Endothelial cell of umbilical vein (primary cell): Measurements from ENCODE around the gene AOC2. TPM values are rescaled to one million over a fixed set of nuclear protein-coding genes. Genes with fewer than 3 reads are reported as not detected.

Source experiments
- BruUV-seq: library from RNA; stranded (reverse); fragments of 400-500 nt; replicated peaks from 2 replicates; lab custom pipeline; 2021; lab: Mats Ljungman, UMichigan
- CTCF ChIA-PET: fragments of 300-600, 350-600 bp; sonication (Branson Sonifier 250); formaldehyde crosslinking; loops from one replicate; lab custom pipeline; 2021; ENCODE audit warnings: antibody characterized with exemption, inconsistent platforms; lab: Charles Lee
- POLR2A ChIA-PET: fragments of 300-600, 350-600 bp; sonication (Branson Sonifier 250); formaldehyde crosslinking; loops from one replicate; lab custom pipeline; 2021; ENCODE audit warnings: antibody characterized with exemption, inconsistent platforms; lab: Charles Lee
- DNase-seq: peaks from one replicate; pipeline ENCODE4 v3.0.0-alpha.2; 2011; ENCODE audit warnings: low read depth, low spot score
- FAIRE-seq: peaks from 2 replicates; lab custom pipeline; 2011; peaks lifted over from hg19 to GRCh38; lab: Jason Lieb, UNC
- H2AFZ ChIP-seq: 2 replicates; pipeline ENCODE4 v1.6.0; 2012; ENCODE audit warnings: low read depth, low read length, control low read depth, inconsistent platforms
- H3K27ac ChIP-seq: 2 replicates; pipeline ENCODE4 v1.5.1; 2011; ENCODE audit warnings: low read depth, mild to moderate bottlenecking, control low read depth, low read length, moderate library complexity; ENCODE audit not compliant: insufficient read depth
- H3K27me3 ChIP-seq, 2 experiments: 2 replicates each; pipeline versions ENCODE4 v1.6.0 to v1.6.1; 2011; ENCODE audit warnings: low read length in 2 of 2, mixed read lengths in 1 of 2; ENCODE audit not compliant: control insufficient read depth in 2 of 2, insufficient read depth in 2 of 2
- H3K36me3 ChIP-seq, 2 experiments: 2 replicates in 1 of 2; 3 replicates in 1 of 2; pipeline ENCODE4 v1.5.1; 2011; ENCODE audit warnings: low read length in 2 of 2, mild to moderate bottlenecking in 1 of 2, moderate library complexity in 1 of 2; ENCODE audit not compliant: control insufficient read depth in 2 of 2, insufficient read depth in 2 of 2; ENCODE audit errors: extremely low read depth in 1 of 2
- H3K4me1 ChIP-seq: 3 replicates; pipeline ENCODE4 v1.5.1; 2011; ENCODE audit warnings: mild to moderate bottlenecking, low read length; ENCODE audit not compliant: control insufficient read depth, insufficient read depth; ENCODE audit errors: extremely low read depth
- H3K4me2 ChIP-seq: 2 replicates; pipeline ENCODE4 v1.6.1; 2011; ENCODE audit warnings: low read length, control low read depth, mixed read lengths; ENCODE audit not compliant: insufficient read depth
- H3K4me3 ChIP-seq, 3 experiments: fragments of 200-600 bp in 1 of 3; sonication (generic), shearing (Covaris generic) in 1 of 3; replicated peaks in 1 of 3; 2 replicates each; pipeline ENCODE4 v1.5.1; 2011 to 2016; ENCODE audit warnings: control low read depth in 3 of 3, low read length in 3 of 3, mild to moderate bottlenecking in 2 of 3, inconsistent platforms in 1 of 3, low read depth in 1 of 3, moderate library complexity in 1 of 3; ENCODE audit not compliant: insufficient read depth in 1 of 3
- H3K79me2 ChIP-seq: 2 replicates; pipeline ENCODE4 v1.6.0; 2012; ENCODE audit warnings: low read length, inconsistent platforms; ENCODE audit not compliant: control insufficient read depth, insufficient read depth
- H3K9ac ChIP-seq: replicated peaks from 2 replicates; pipeline ENCODE3; 2011; ENCODE audit warnings: low read length, control low read depth; ENCODE audit not compliant: insufficient read depth; ENCODE audit errors: extremely low read depth
- H3K9me1 ChIP-seq: replicated peaks from 3 replicates; pipeline ENCODE4 v1.6.0; 2011; ENCODE audit warnings: mild to moderate bottlenecking, low read length; ENCODE audit not compliant: control insufficient read depth, insufficient read depth; ENCODE audit errors: extremely low read depth
- H3K9me3 ChIP-seq: replicated peaks from 2 replicates; pipeline ENCODE4 v1.5.1; 2012; ENCODE audit warnings: low read length, inconsistent platforms; ENCODE audit not compliant: control insufficient read depth, insufficient read depth
- H4K20me1 ChIP-seq: replicated peaks from 2 replicates; pipeline ENCODE3; 2011; ENCODE audit warnings: mild to moderate bottlenecking, low read length; ENCODE audit not compliant: control insufficient read depth, insufficient read depth; ENCODE audit errors: extremely low read depth
- EZH2 ChIP-seq: IDR thresholded peaks from 2 replicates; pipeline ENCODE4 v1.6.1; 2012; ENCODE audit warnings: borderline replicate concordance, low read depth, mild to moderate bottlenecking, moderate library complexity, low read length, inconsistent platforms; ENCODE audit not compliant: severe bottlenecking
- GATA2 ChIP-seq: IDR thresholded peaks from 2 replicates; pipeline ENCODE4 v1.7.0; 2011; ENCODE audit warnings: low read depth, mild to moderate bottlenecking, moderate library complexity, mixed read lengths, low read length; ENCODE audit not compliant: insufficient read length, insufficient read depth
- MYC ChIP-seq: IDR thresholded peaks from one replicate; pipeline ENCODE4 v1.6.1; 2011; ENCODE audit warnings: mild to moderate bottlenecking, low read depth, low read length
- POLR2A ChIP-seq: IDR thresholded peaks from 2 replicates; pipeline ENCODE4 v1.6.1; 2012; ENCODE audit warnings: low read depth, mild to moderate bottlenecking, control low read depth, low read length
- POLR2AphosphoS5 ChIP-seq: IDR thresholded peaks from 2 replicates; pipeline ENCODE4 v1.6.1; 2012; ENCODE audit warnings: low read depth, mild to moderate bottlenecking, control low read depth, low read length, moderate library complexity; ENCODE audit not compliant: insufficient read depth
- dilution Hi-C: fragments of 300-500 bp; cut with MboI; formaldehyde crosslinking; loops from one replicate; pipeline ENCODE4 v1.15.0; 2019; ENCODE audit warnings: low sequenced_read_pairs; ENCODE audit not compliant: extremely low pct_ligation_motif_present
- intact Hi-C: fragments of 100-400 bp; cut with micrococcal nuclease; formaldehyde crosslinking; loops from one replicate; pipeline ENCODE4 v1.10.0; 2022
- polyA plus RNA-seq, 4 experiments: library from polyadenylated mRNA; depleted of rRNA in 3 of 4; stranded (reverse) in 3 of 4; unstranded in 1 of 4; fragments of >200 nt; gene quantifications; 2 replicates each; pipeline versions ENCODE4 v1.2.1 to v1.2.3, GENCODE V29; 2011 to 2012; ENCODE audit warnings: missing spikeins in 1 of 4
- total RNA-seq: library from RNA; stranded (reverse); gene quantifications from 2 replicates; pipeline ENCODE4 v1.2.3, GENCODE V29; 2021
- TF ChIP-seq, protein P1 (sequence below), 2 donors: IDR thresholded peaks; 1 replicate in 1 of 2; 2 replicates in 1 of 2; pipeline ENCODE4 v1.5.1; 2011; ENCODE audit warnings: low read length in 2 of 2, mild to moderate bottlenecking in 2 of 2, moderate library complexity in 2 of 2, control low read depth in 1 of 2, inconsistent platforms in 1 of 2, low read depth in 1 of 2; ENCODE audit not compliant: insufficient read depth in 1 of 2; ENCODE audit errors: extremely low read depth in 1 of 2
- TF ChIP-seq, protein P2 (sequence below): IDR thresholded peaks from 2 replicates; pipeline ENCODE4 v1.6.1; 2011; ENCODE audit not compliant: insufficient read depth, insufficient read length

The AOC2 gene
- total and polyA plus RNA-seq, 2 donors (not counting 3 experiments of a cell fraction or from before 2014, with no cell fraction given), result 0.62 to 1.9 TPM

DNA sequence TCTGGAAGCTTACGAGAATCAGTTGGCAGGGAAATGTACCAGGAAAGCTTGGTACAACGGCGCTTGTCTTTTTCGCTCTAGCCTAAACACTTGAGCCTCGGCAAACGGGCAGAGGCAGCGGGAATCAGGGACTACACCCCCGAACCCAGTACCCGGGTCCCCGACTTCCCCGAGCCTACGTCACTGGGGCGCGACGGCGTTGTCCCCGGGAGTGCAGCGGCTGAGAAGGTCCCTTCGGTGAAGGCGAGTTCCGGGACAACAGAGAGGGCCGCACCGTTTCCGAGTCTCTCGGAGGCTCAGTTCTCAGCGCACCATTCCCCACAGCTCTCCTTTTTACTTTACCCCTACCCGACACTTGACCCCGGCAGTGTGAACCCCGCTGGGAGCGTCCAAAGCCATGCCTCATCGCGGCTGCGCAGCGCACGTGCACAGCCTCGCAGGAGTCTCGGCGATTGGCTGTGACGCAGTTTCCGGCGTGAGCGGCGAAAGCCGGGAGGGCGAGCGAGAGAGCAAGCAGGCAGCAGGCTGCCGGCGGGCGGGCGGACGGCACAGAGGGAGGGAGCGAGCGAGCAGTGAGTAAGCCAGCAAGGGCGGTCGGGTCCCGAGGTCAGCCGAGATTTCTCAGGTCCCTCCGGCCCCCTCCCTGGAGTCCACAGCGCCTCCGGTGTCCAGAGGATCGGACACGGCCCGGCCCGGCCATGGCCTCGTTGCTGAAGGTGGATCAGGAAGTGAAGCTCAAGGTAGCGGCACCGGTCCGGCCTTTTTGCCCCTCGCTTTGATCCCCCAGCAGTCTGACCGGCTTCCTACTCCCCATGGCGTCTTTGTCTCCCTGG is 11.2 kb upstream of the AOC2 start, which contains the start of gene PSME3:
Gene PSME3 (plus strand): TSS at position 464 of the 833 bp plus-strand sequence. CDS start 235 bp downstream, at position 699.
- H3K36me3 ChIP-seq, result peaks cover 8 to 9% of the 10 kb centered on the region in 2 experiments
- H3K4me1 ChIP-seq, result peaks cover 17% of the 10 kb centered on the region
- H2AFZ ChIP-seq, result peak within 1 kb of the TSS; percentile 68
- peak; percentile 99 for TF ChIP-seq MYC
- peak; percentile 94 for TF ChIP-seq POLR2AphosphoS5
- TF ChIP-seq, protein P1, sequence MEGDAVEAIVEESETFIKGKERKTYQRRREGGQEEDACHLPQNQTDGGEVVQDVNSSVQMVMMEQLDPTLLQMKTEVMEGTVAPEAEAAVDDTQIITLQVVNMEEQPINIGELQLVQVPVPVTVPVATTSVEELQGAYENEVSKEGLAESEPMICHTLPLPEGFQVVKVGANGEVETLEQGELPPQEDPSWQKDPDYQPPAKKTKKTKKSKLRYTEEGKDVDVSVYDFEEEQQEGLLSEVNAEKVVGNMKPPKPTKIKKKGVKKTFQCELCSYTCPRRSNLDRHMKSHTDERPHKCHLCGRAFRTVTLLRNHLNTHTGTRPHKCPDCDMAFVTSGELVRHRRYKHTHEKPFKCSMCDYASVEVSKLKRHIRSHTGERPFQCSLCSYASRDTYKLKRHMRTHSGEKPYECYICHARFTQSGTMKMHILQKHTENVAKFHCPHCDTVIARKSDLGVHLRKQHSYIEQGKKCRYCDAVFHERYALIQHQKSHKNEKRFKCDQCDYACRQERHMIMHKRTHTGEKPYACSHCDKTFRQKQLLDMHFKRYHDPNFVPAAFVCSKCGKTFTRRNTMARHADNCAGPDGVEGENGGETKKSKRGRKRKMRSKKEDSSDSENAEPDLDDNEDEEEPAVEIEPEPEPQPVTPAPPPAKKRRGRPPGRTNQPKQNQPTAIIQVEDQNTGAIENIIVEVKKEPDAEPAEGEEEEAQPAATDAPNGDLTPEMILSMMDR (IDR thresholded peaks at IDR 0.05; ENCODE audit: extremely low read depth in 1 of 2, insufficient read depth in 1 of 2, low read depth in 1 of 2, low read length in 2 of 2), result no peak
- peak; percentile 91 for TF ChIP-seq POLR2A
- no peak for TF ChIP-seq EZH2
- TF ChIP-seq GATA2, result no peak
- TF ChIP-seq, protein P2, sequence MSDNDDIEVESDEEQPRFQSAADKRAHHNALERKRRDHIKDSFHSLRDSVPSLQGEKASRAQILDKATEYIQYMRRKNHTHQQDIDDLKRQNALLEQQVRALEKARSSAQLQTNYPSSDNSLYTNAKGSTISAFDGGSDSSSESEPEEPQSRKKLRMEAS, result peak; percentile 98
- peak; percentile 91 for DNase-seq
- peak; percentile 76 for FAIRE-seq
- H3K9me1 ChIP-seq, result no peaks in the 10 kb centered on the region
- intact Hi-C loops, result loop anchor here (1.0 kb wide), 1 partner anchor 35 kb away; the partner anchor contains the start of genes CNTD1 and COA3
- H4K20me1 ChIP-seq, result no peaks in the 10 kb centered on the region
- H3K27me3 ChIP-seq, result peaks cover 0 to 4% of the 10 kb centered on the region in 2 experiments
- no peaks in the 10 kb centered on the region for H3K9me3 ChIP-seq
- ChIA-PET POLR2A (no interaction called here), CTCF (interaction anchor here (0.5 to 3.0 kb wide), 6 partner anchors 9 to 165 kb away, joined by 3 to 18 read pairs (median 4); partner anchors contain the start of genes BECN1 and RPL27)
- peaks cover 26% of the 10 kb centered on the region for H3K79me2 ChIP-seq
- peak within 1 kb of the TSS; percentile 86 for H3K9ac ChIP-seq
- peak within 1 kb of the TSS; percentile 73 for H3K4me2 ChIP-seq
- peak within 1 kb of the TSS; percentile 71 for H3K27ac ChIP-seq
- dilution Hi-C loops, result no loop called here
- BruUV-seq, result TSS peak; percentile 89
- H3K4me3 ChIP-seq, result peak within 1 kb of the TSS; percentile 58 to 81 (median 80)
